Lower leg skin (tissue), 3 donors: ENCODE data around the gene AMPH.

Source experiments
- POLR2A ChIP-seq, 2 donors: fragments of 450-650 bp; IDR thresholded peaks; one replicate each; pipeline ENCODE4 v1.6.1; 2016 to 2017; ENCODE audit warnings: antibody characterized with exemption in 2 of 2, mild to moderate bottlenecking in 1 of 2, moderate library complexity in 1 of 2
- TF ChIP-seq, protein P1 (sequence below), 3 donors: fragments of 450-650 bp; IDR thresholded peaks; one replicate each; pipeline ENCODE4 v1.5.1; 2016; ENCODE audit warnings: antibody characterized with exemption in 3 of 3, mild to moderate bottlenecking in 3 of 3, moderate library complexity in 2 of 3

DNA sequence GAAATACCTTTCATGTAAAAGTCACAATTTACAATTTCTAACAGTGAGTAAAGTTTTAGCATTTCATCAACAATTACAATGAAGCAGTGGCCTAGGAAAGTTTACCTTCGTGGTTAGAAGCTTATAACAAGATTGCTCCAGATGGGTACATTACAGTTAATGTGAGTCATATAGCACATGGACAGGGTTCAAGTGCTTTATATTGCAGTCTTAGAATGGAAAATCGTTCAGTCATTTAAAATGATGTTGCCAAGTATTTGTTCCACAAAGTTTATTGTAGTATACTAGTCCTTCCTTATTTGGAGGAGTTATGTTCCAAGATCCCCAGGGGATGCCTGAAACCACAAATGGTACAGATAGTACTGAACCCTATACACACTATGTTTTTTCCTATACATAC is 183.1 kb downstream of the AMPH start:
- TF ChIP-seq, protein P1, sequence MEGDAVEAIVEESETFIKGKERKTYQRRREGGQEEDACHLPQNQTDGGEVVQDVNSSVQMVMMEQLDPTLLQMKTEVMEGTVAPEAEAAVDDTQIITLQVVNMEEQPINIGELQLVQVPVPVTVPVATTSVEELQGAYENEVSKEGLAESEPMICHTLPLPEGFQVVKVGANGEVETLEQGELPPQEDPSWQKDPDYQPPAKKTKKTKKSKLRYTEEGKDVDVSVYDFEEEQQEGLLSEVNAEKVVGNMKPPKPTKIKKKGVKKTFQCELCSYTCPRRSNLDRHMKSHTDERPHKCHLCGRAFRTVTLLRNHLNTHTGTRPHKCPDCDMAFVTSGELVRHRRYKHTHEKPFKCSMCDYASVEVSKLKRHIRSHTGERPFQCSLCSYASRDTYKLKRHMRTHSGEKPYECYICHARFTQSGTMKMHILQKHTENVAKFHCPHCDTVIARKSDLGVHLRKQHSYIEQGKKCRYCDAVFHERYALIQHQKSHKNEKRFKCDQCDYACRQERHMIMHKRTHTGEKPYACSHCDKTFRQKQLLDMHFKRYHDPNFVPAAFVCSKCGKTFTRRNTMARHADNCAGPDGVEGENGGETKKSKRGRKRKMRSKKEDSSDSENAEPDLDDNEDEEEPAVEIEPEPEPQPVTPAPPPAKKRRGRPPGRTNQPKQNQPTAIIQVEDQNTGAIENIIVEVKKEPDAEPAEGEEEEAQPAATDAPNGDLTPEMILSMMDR (IDR thresholded peaks at IDR 0.05), result no peak
- no peak for TF ChIP-seq POLR2A (IDR thresholded peaks at IDR 0.05)
